ENCODE measurements around the gene MTG2.

Gene MTG2

DNA sequence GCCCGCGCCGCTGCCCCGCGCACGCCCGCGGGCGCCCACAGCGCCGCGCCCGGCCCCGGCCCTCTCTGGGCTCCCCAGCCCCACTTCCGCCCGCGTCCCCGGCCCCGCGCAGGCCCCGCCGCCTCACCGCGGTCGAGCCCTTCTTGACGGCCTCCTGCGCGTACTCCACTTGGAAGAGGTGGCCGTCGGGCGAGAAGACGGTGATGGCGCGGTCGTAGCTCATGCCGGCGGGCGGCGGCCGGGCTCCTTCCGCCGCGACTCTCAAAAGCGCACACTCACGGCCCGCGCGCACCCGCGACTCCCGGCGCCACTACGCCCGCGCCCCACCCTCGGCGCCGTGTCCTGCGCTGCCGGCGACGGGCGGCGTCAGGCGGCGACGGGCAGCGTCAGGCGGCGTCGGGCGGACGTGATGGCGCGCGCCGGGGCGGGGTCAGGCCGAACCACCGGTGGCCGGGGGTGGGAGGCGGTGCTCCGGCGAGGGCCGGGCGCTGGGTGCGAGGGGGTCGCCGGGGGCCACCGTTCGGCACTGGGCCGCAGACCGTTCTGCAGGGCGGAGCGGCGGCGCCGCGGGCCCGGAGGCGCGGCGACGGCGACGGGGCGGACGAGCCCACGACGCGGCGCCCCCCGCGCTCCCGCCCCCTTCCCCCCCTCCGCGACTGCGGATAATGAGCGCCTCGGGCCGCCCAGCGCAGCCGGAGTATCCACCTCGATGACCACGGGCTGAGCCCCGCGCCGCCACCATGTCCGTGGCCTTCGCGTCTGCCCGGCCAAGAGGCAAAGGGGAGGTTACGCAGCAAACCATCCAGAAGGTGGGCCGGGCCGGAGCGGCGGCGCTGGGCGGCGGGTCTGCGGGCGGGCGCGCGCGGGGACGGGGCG lies 39.5 kb upstream of the MTG2 start, which contains the start of the genes PSMA7 and SS18L1 (continued):
- TF ChIP-seq ZNF16 (tag by site-specific recombination; IDR thresholded peaks at IDR 0.05; ENCODE audit: low read depth) (no peak), GLIS2 (tag by site-specific recombination; IDR thresholded peaks at IDR 0.05) (no peak), SP2 (tag by site-specific recombination; IDR thresholded peaks at IDR 0.05) (no peak), ZNF707 (tag by site-specific recombination; IDR thresholded peaks at IDR 0.05) (no peak), ZNF114 (tag by site-specific recombination; IDR thresholded peaks at IDR 0.05) (no peak), ZNF571 (tag by site-specific recombination; IDR thresholded peaks at IDR 0.05) (no peak), ZNF19 (tag by site-specific recombination; IDR thresholded peaks at IDR 0.05; ENCODE audit: low read depth) (no peak), ZNF169 (tag by site-specific recombination; IDR thresholded peaks at IDR 0.05) (no peak), ZNF132 (tag by site-specific recombination; IDR thresholded peaks at IDR 0.05; ENCODE audit: borderline replicate concordance) (no peak), SCRT1 (tag by site-specific recombination; IDR thresholded peaks at IDR 0.05; ENCODE audit: borderline replicate concordance) (no peak), ZEB2 (tag by site-specific recombination; IDR thresholded peaks at IDR 0.05) (no peak), YY1 (tag by site-specific recombination; IDR thresholded peaks at IDR 0.05) (no peak; the same call in 1 of the 2 replicates), ZNF10 (tag by site-specific recombination; IDR thresholded peaks at IDR 0.05) (no peak), ZNF785 (tag by site-specific recombination; IDR thresholded peaks at IDR 0.05) (no peak), ZBTB48 (tag by site-specific recombination; IDR thresholded peaks at IDR 0.05) (no peak)
- TF ChIP-seq, protein P1, sequence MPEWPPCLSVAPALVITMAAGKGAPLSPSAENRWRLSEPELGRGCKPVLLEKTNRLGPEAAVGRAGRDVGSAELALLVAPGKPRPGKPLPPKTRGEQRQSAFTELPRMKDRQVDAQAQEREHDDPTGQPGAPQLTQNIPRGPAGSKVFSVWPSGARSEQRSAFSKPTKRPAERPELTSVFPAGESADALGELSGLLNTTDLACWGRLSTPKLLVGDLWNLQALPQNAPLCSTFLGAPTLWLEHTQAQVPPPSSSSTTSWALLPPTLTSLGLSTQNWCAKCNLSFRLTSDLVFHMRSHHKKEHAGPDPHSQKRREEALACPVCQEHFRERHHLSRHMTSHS (tag by site-specific recombination; IDR thresholded peaks at IDR 0.05) = no peak
- TF ChIP-seq, protein P2, sequence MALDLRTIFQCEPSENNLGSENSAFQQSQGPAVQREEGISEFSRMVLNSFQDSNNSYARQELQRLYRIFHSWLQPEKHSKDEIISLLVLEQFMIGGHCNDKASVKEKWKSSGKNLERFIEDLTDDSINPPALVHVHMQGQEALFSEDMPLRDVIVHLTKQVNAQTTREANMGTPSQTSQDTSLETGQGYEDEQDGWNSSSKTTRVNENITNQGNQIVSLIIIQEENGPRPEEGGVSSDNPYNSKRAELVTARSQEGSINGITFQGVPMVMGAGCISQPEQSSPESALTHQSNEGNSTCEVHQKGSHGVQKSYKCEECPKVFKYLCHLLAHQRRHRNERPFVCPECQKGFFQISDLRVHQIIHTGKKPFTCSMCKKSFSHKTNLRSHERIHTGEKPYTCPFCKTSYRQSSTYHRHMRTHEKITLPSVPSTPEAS (tag by site-specific recombination; IDR thresholded peaks at IDR 0.05) = no peak
- TF ChIP-seq, protein P3, sequence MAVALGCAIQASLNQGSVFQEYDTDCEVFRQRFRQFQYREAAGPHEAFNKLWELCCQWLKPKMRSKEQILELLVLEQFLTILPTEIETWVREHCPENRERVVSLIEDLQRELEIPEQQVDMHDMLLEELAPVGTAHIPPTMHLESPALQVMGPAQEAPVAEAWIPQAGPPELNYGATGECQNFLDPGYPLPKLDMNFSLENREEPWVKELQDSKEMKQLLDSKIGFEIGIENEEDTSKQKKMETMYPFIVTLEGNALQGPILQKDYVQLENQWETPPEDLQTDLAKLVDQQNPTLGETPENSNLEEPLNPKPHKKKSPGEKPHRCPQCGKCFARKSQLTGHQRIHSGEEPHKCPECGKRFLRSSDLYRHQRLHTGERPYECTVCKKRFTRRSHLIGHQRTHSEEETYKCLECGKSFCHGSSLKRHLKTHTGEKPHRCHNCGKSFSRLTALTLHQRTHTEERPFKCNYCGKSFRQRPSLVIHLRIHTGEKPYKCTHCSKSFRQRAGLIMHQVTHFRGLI (tag by site-specific recombination; IDR thresholded peaks at IDR 0.05) = no peak

DNA sequence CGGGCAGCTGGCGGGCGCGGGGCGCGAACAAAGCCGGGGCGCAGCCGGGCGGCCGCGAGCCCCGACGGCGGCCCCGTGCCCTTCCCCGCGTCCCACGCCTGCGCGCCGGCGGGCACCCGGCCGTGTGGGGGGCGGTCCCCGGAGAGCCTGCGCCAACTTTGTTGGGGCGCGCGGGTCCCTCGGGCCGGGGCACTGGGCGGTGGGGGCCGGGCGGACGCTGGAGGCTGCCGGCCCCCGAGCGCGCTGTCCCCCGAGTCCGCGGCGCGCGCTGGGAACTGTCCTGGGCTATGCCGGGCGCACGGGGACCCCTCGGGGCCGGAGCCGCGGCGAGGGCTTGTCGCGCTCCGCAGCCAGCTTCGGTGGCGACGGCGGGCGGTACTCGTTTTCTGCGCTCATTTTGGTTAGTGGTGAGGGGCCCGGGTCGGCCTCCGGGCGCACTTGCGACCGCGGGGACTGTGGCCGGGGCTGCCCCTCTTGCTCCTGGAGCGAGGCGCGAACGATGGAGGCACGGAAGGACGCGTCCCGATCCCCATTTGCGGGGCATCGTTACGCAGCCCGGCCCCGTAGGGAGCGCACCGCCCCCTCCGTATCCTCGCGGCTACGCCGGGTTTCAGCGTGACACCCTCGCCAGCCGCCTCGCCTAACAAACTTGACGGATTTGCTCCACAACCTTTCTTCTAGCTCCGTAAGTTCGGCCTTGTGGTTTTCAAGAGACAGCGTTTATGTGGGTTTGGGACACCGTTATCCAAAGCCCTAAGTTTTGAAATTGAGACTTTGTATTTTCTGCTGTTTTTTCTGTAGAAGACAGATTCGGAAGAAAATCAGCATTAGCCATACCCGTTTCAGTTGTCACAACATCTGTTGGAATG lies 38.6 kb upstream of the MTG2 start:
- H3K36me3 ChIP-seq (ENCODE audit: control insufficient read depth in 2 of 2, insufficient read depth in 1 of 2, low read length in 2 of 2) = peaks cover 0 to 40% of the 10 kb centered on the region in 2 experiments; a peak in 2 of 3 replicates
- CTCF ChIA-PET = interaction anchor here (2.3 kb wide), 1 partner anchor 13 kb away, joined by 9 read pairs; no protein-coding TSS in a partner anchor
- POLR2A ChIA-PET = interaction anchor here (0.6 kb wide), 1 partner anchor 23 kb away, joined by 3 read pairs; no protein-coding TSS in a partner anchor
- no peaks in the 10 kb centered on the region for H3K9me3 ChIP-seq (ENCODE audit: control insufficient read depth, insufficient read depth, low read depth, low read length)
- H3K27ac ChIP-seq (ENCODE audit: extremely low read depth, low read depth, low read length) = peak overlapping the region; percentile 84; the same call in 1 of the 2 replicates
- peak overlapping the region; percentile 89 for H3K4me3 ChIP-seq (ENCODE audit: low read depth, low read length)
- H3K4me1 ChIP-seq (ENCODE audit: control insufficient read depth, insufficient read depth, low read length) = no peaks in the 10 kb centered on the region
- TF ChIP-seq ZNF555 (tag by site-specific recombination; conservative IDR thresholded peaks at IDR 0.05) = no peak
- TF ChIP-seq, protein P4, sequence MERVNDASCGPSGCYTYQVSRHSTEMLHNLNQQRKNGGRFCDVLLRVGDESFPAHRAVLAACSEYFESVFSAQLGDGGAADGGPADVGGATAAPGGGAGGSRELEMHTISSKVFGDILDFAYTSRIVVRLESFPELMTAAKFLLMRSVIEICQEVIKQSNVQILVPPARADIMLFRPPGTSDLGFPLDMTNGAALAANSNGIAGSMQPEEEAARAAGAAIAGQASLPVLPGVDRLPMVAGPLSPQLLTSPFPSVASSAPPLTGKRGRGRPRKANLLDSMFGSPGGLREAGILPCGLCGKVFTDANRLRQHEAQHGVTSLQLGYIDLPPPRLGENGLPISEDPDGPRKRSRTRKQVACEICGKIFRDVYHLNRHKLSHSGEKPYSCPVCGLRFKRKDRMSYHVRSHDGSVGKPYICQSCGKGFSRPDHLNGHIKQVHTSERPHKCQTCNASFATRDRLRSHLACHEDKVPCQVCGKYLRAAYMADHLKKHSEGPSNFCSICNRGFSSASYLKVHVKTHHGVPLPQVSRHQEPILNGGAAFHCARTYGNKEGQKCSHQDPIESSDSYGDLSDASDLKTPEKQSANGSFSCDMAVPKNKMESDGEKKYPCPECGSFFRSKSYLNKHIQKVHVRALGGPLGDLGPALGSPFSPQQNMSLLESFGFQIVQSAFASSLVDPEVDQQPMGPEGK (tag by site-specific recombination; IDR thresholded peaks at IDR 0.05) = peak; percentile 61
- TF ChIP-seq ZBTB8A (tag by site-specific recombination; IDR thresholded peaks at IDR 0.05) = peak; percentile 87
- TF ChIP-seq MZF1 (tag by site-specific recombination; IDR thresholded peaks at IDR 0.05; ENCODE audit: borderline replicate concordance) = peak; percentile 97
- TF ChIP-seq ZNF19 (tag by site-specific recombination; IDR thresholded peaks at IDR 0.05; ENCODE audit: low read depth) = no peak
- no peak for TF ChIP-seq ZSCAN16 (tag by site-specific recombination; IDR thresholded peaks at IDR 0.05)
- TF ChIP-seq ZNF391 (tag by site-specific recombination; IDR thresholded peaks at IDR 0.05; ENCODE audit: borderline replicate concordance, low read depth) = 0 out of 2 replicates have a peak, but pooled peaks have one; percentile 16
- TF ChIP-seq, protein P5, sequence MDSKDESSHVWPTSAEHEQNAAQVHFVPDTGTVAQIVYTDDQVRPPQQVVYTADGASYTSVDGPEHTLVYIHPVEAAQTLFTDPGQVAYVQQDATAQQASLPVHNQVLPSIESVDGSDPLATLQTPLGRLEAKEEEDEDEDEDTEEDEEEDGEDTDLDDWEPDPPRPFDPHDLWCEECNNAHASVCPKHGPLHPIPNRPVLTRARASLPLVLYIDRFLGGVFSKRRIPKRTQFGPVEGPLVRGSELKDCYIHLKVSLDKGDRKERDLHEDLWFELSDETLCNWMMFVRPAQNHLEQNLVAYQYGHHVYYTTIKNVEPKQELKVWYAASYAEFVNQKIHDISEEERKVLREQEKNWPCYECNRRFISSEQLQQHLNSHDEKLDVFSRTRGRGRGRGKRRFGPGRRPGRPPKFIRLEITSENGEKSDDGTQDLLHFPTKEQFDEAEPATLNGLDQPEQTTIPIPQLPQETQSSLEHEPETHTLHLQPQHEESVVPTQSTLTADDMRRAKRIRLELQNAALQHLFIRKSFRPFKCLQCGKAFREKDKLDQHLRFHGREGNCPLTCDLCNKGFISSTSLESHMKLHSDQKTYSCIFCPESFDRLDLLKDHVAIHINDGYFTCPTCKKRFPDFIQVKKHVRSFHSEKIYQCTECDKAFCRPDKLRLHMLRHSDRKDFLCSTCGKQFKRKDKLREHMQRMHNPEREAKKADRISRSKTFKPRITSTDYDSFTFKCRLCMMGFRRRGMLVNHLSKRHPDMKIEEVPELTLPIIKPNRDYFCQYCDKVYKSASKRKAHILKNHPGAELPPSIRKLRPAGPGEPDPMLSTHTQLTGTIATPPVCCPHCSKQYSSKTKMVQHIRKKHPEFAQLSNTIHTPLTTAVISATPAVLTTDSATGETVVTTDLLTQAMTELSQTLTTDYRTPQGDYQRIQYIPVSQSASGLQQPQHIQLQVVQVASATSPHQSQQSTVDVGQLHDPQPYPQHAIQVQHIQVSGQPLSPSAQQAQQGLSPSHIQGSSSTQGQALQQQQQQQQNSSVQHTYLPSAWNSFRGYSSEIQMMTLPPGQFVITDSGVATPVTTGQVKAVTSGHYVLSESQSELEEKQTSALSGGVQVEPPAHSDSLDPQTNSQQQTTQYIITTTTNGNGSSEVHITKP (tag by site-specific recombination; IDR thresholded peaks at IDR 0.05) = 0 out of 2 replicates have a peak, but pooled peaks have one; percentile 18
